ENCODE data around the gene MBD4.
A peak's percentile ranks its signal among the peaks of the same experiment; 100 is the strongest.

MBD4 gene

GRCh38 chr3:129404610-129405009 is 35.1 kb downstream of the MBD4 start:
- H3K9me3 ChIP-seq (ENCODE audit: control extremely low read depth in 1 of 5, control insufficient read depth in 4 of 5, insufficient read depth in 2 of 5, low read depth in 1 of 5, low read length in 4 of 5): no peaks in the 10 kb centered on the region
- no peak overlapping the region for H3K4me3 ChIP-seq (ENCODE audit: control insufficient read depth in 1 of 7, extremely low read depth in 1 of 7, insufficient read depth in 4 of 7, low read depth in 2 of 7, low read length in 6 of 7)
- H3K27me3 ChIP-seq (replicated peaks in 2 of 5; ENCODE audit: control insufficient read depth in 4 of 5, insufficient read depth in 5 of 5, low read length in 4 of 5): no peaks in the 10 kb centered on the region
- POLR2A ChIA-PET: no interaction called here
- no peaks in the 10 kb centered on the region for H3K36me3 ChIP-seq (ENCODE audit: control insufficient read depth in 4 of 4, insufficient read depth in 4 of 4, low read length in 3 of 4)
- CTCF ChIA-PET: interaction anchor here (1.2 to 1.3 kb wide), 2 partner anchors 16 to 18 kb away, joined by 3 read pairs; no protein-coding TSS in a partner anchor
- WGBS (ENCODE audit: insufficient coverage): 90% methylated on average over 4 of the region's 5 CpGs
- H3K4me1 ChIP-seq (ENCODE audit: control extremely low read depth in 1 of 4, control insufficient read depth in 4 of 4, insufficient read depth in 4 of 4, low read length in 3 of 4): peaks cover 0 to 3% (median 0%) of the 10 kb centered on the region in 4 experiments
- DNase-seq: no peak
- no peak overlapping the region for H3K27ac ChIP-seq (ENCODE audit: insufficient read depth in 1 of 2, low read depth in 1 of 2, low read length in 2 of 2, poor library complexity in 1 of 2, severe bottlenecking in 2 of 2)

- no peak overlapping the region for H3K27ac ChIP-seq (ENCODE audit: insufficient read depth in 1 of 2, low read depth in 1 of 2, low read length in 2 of 2, poor library complexity in 1 of 2, severe bottlenecking in 2 of 2)
- WGBS (ENCODE audit: insufficient coverage): 100% methylated on average over 5 of the region's 8 CpGs
- peaks cover 0 to 3% (median 0%) of the 10 kb centered on the region in 4 experiments for H3K4me1 ChIP-seq (ENCODE audit: control extremely low read depth in 1 of 4, control insufficient read depth in 4 of 4, insufficient read depth in 4 of 4, low read length in 3 of 4)
- H3K9me3 ChIP-seq (ENCODE audit: control extremely low read depth in 1 of 5, control insufficient read depth in 4 of 5, insufficient read depth in 2 of 5, low read depth in 1 of 5, low read length in 4 of 5): no peaks in the 10 kb centered on the region
- CTCF ChIA-PET: interaction anchor here (1.3 kb wide), 1 partner anchor 16 kb away, joined by 3 read pairs; no protein-coding TSS in a partner anchor
- no peaks in the 10 kb centered on the region for H3K36me3 ChIP-seq (ENCODE audit: control insufficient read depth in 4 of 4, insufficient read depth in 4 of 4, low read length in 3 of 4)
- POLR2A ChIA-PET: no interaction called here
- DNase-seq: no peak
- H3K27me3 ChIP-seq (replicated peaks in 2 of 5; ENCODE audit: control insufficient read depth in 4 of 5, insufficient read depth in 5 of 5, low read length in 4 of 5): no peaks in the 10 kb centered on the region
- H3K4me3 ChIP-seq (ENCODE audit: control insufficient read depth in 1 of 7, extremely low read depth in 1 of 7, insufficient read depth in 4 of 7, low read depth in 2 of 7, low read length in 6 of 7): no peak overlapping the region
These were observed 35.6 kb downstream of the MBD4 start for GRCh38 chr3:129404130-129404529.

DNA sequence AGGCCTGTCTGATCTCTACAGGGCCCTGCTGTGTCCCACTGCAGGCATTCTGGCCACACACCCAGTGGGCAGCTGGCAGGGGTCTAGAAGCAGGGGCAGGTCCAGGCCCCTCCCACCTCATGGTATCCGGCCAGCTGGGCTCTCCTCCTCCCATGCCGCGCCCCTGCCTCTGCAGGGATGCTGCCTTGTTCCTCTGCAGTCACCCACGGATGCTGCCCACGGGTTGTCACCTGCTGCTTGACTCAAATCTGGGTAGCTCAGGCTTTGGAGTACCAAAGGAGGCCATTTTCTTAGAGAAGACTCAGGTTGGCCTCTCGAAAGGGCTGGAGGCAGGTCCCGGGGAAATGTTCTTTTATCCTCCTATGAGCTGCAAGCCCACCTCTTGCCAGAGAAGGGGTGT is 36.3 kb downstream of the MBD4 start:
- peaks cover 0 to 7% (median 1%) of the 10 kb centered on the region in 4 experiments for H3K4me1 ChIP-seq (ENCODE audit: control extremely low read depth in 1 of 4, control insufficient read depth in 4 of 4, insufficient read depth in 4 of 4, low read length in 3 of 4)

DNA sequence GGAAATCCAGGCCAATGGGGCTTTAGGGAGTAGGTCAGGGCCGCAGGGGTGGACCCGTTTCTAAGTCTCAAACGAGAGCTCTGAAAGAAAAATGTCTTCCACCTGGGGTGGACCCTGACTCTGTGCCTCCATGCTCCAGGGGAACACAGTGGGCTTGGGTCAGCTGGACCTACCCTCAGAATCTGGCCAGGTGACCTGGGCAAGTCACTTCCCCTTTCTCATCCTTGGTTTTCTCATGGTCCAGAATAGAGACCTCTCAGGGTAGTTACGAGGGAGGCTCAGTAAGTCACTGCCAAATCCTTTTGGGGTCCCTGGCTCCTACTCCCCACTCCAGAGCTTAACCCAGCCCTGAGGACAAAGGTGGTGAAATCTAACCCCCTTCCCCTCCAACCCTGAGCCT is 37.1 kb downstream of the MBD4 start:
- no peak for DNase-seq
- CTCF ChIA-PET: interaction anchor here (1.0 to 1.7 kb wide), 4 partner anchors 10 to 19 kb away, joined by 3 to 4 read pairs (median 4); no protein-coding TSS in a partner anchor
- Histone ChIP-seq H3K27me3 (replicated peaks in 2 of 5; ENCODE audit: control insufficient read depth in 4 of 5, insufficient read depth in 5 of 5, low read length in 4 of 5) (no peaks in the 10 kb centered on the region), H3K36me3 (ENCODE audit: control insufficient read depth in 4 of 4, insufficient read depth in 4 of 4, low read length in 3 of 4) (peaks cover 0 to 1% (median 0%) of the 10 kb centered on the region in 4 experiments), H3K4me1 (ENCODE audit: control extremely low read depth in 1 of 4, control insufficient read depth in 4 of 4, insufficient read depth in 4 of 4, low read length in 3 of 4) (peaks cover 0 to 16% (median 8%) of the 10 kb centered on the region in 4 experiments), H3K4me3 (ENCODE audit: control insufficient read depth in 1 of 7, extremely low read depth in 1 of 7, insufficient read depth in 4 of 7, low read depth in 2 of 7, low read length in 6 of 7) (no peak overlapping the region), H3K9me3 (ENCODE audit: control extremely low read depth in 1 of 5, control insufficient read depth in 4 of 5, insufficient read depth in 2 of 5, low read depth in 1 of 5, low read length in 4 of 5) (no peaks in the 10 kb centered on the region), H3K27ac (ENCODE audit: insufficient read depth in 1 of 2, low read depth in 1 of 2, low read length in 2 of 2, poor library complexity in 1 of 2, severe bottlenecking in 2 of 2) (no peak overlapping the region)
- 100% methylated on average over 3 of the region's 4 CpGs for WGBS (ENCODE audit: insufficient coverage)
- POLR2A ChIA-PET: no interaction called here

More for the DNA sequence above, 36.3 kb downstream of the MBD4 start:
- POLR2A ChIA-PET: no interaction called here
- DNase-seq: no peak
- CTCF ChIA-PET: interaction anchor here (1.0 to 1.7 kb wide), 2 partner anchors 17 to 20 kb away, joined by 3 to 4 read pairs; no protein-coding TSS in a partner anchor
- H3K36me3 ChIP-seq (ENCODE audit: control insufficient read depth in 4 of 4, insufficient read depth in 4 of 4, low read length in 3 of 4): no peaks in the 10 kb centered on the region
- no peak overlapping the region for H3K27ac ChIP-seq (ENCODE audit: insufficient read depth in 1 of 2, low read depth in 1 of 2, low read length in 2 of 2, poor library complexity in 1 of 2, severe bottlenecking in 2 of 2)
- H3K4me3 ChIP-seq (ENCODE audit: control insufficient read depth in 1 of 7, extremely low read depth in 1 of 7, insufficient read depth in 4 of 7, low read depth in 2 of 7, low read length in 6 of 7): no peak overlapping the region
- no peaks in the 10 kb centered on the region for H3K27me3 ChIP-seq (replicated peaks in 2 of 5; ENCODE audit: control insufficient read depth in 4 of 5, insufficient read depth in 5 of 5, low read length in 4 of 5)
- no peaks in the 10 kb centered on the region for H3K9me3 ChIP-seq (ENCODE audit: control extremely low read depth in 1 of 5, control insufficient read depth in 4 of 5, insufficient read depth in 2 of 5, low read depth in 1 of 5, low read length in 4 of 5)
- 96% methylated on average over 7 of the region's 7 CpGs for WGBS (ENCODE audit: insufficient coverage)

- POLR2A ChIA-PET: no interaction called here
- no peak for DNase-seq
- no peak overlapping the region for H3K27ac ChIP-seq (ENCODE audit: insufficient read depth in 1 of 2, low read depth in 1 of 2, low read length in 2 of 2, poor library complexity in 1 of 2, severe bottlenecking in 2 of 2)
- H3K36me3 ChIP-seq (ENCODE audit: control insufficient read depth in 4 of 4, insufficient read depth in 4 of 4, low read length in 3 of 4): peaks cover 0 to 5% (median 0%) of the 10 kb centered on the region in 4 experiments
- 94% methylated on average over 5 of the region's 7 CpGs for WGBS (ENCODE audit: insufficient coverage)
- H3K4me3 ChIP-seq (ENCODE audit: control insufficient read depth in 1 of 7, extremely low read depth in 1 of 7, insufficient read depth in 4 of 7, low read depth in 2 of 7, low read length in 6 of 7): no peak overlapping the region
- H3K4me1 ChIP-seq (ENCODE audit: control extremely low read depth in 1 of 4, control insufficient read depth in 4 of 4, insufficient read depth in 4 of 4, low read length in 3 of 4): peaks cover 0 to 16% (median 9%) of the 10 kb centered on the region in 4 experiments
- no peaks in the 10 kb centered on the region for H3K27me3 ChIP-seq (replicated peaks in 2 of 5; ENCODE audit: control insufficient read depth in 4 of 5, insufficient read depth in 5 of 5, low read length in 4 of 5)
- CTCF ChIA-PET: interaction anchor here (1.0 to 1.7 kb wide), 4 partner anchors 10 to 19 kb away, joined by 3 to 4 read pairs (median 4); no protein-coding TSS in a partner anchor
- H3K9me3 ChIP-seq (ENCODE audit: control extremely low read depth in 1 of 5, control insufficient read depth in 4 of 5, insufficient read depth in 2 of 5, low read depth in 1 of 5, low read length in 4 of 5): no peaks in the 10 kb centered on the region
These were observed 37.5 kb downstream of the MBD4 start for GRCh38 chr3:129402210-129402609.

GRCh38 chr3:129399895-129400357 is 39.8 kb downstream of the MBD4 start:
- POLR2A ChIA-PET: no interaction called here
- H3K27me3 ChIP-seq (replicated peaks in 2 of 5; ENCODE audit: control insufficient read depth in 4 of 5, insufficient read depth in 5 of 5, low read length in 4 of 5): no peaks in the 10 kb centered on the region
- peak overlapping the region in 6 of 7 experiments; percentile 80 to 98 (median 91) for H3K4me3 ChIP-seq (ENCODE audit: control insufficient read depth in 1 of 7, extremely low read depth in 1 of 7, insufficient read depth in 4 of 7, low read depth in 2 of 7, low read length in 6 of 7)
- WGBS (ENCODE audit: insufficient coverage): 87% methylated on average over 4 of the region's 8 CpGs
- H3K36me3 ChIP-seq (ENCODE audit: control insufficient read depth in 4 of 4, insufficient read depth in 4 of 4, low read length in 3 of 4): peaks cover 4 to 26% (median 15%) of the 10 kb centered on the region in 4 experiments
- H3K27ac ChIP-seq (ENCODE audit: insufficient read depth in 1 of 2, low read depth in 1 of 2, low read length in 2 of 2, poor library complexity in 1 of 2, severe bottlenecking in 2 of 2): peak overlapping the region; percentile 95 to 98
- H3K4me1 ChIP-seq (ENCODE audit: control extremely low read depth in 1 of 4, control insufficient read depth in 4 of 4, insufficient read depth in 4 of 4, low read length in 3 of 4): peaks cover 0 to 16% (median 9%) of the 10 kb centered on the region in 4 experiments
- DNase-seq: no peak
- no peaks in the 10 kb centered on the region for H3K9me3 ChIP-seq (ENCODE audit: control extremely low read depth in 1 of 5, control insufficient read depth in 4 of 5, insufficient read depth in 2 of 5, low read depth in 1 of 5, low read length in 4 of 5)
- CTCF ChIA-PET: interaction anchor here (0.8 to 1.4 kb wide), 9 partner anchors 8 to 33 kb away, joined by 3 to 6 read pairs (median 3); no protein-coding TSS in a partner anchor

DNA sequence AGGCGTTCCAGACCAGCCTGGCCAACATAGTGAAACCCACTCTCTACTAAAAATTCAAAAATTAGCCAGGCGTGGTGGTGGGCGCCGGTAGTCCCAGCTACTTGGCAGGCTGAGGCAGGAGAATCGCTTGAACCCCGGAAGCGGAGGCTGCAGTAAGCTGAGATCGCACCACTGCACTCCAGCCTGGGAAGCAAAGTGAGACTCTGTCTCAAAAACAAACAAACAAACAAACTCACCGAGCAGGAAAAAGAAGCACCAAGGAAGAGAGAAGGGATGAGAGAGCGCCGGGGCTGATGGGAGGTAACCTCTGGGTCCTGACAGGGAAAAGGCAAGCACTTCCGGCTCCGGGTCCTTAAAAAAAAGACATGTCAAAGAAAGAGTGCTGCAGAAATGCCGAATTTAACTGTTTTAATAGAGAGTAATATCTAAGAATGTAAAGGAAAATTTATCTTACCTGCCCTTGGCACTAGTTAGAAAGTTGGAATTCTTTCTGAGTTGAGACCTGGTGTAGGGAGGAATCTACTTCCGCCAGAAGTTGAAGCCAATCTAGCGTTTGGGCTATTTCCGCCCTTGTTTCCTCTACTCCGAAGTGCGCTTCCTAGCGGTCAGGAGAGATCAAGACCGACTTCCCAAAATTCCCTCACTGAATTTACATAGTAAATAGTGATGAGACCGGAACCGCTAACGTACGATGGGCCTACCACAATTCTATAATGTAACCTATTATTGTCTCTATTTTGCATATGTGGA is 40.4 kb downstream of the MBD4 start:
- peak overlapping the region; percentile 95 to 98 for H3K27ac ChIP-seq (ENCODE audit: insufficient read depth in 1 of 2, low read depth in 1 of 2, low read length in 2 of 2, poor library complexity in 1 of 2, severe bottlenecking in 2 of 2)
- H3K4me3 ChIP-seq (ENCODE audit: control insufficient read depth in 1 of 7, extremely low read depth in 1 of 7, insufficient read depth in 4 of 7, low read depth in 2 of 7, low read length in 6 of 7): peak overlapping the region; percentile 80 to 98 (median 91)
- ChIA-PET POLR2A (no interaction called here), CTCF (interaction anchor here (1.0 to 1.7 kb wide), 8 partner anchors 9 to 22 kb away, joined by 3 to 7 read pairs (median 3); no protein-coding TSS in a partner anchor)
- H3K27me3 ChIP-seq (replicated peaks in 2 of 5; ENCODE audit: control insufficient read depth in 4 of 5, insufficient read depth in 5 of 5, low read length in 4 of 5): no peaks in the 10 kb centered on the region
- WGBS (ENCODE audit: insufficient coverage): 0% methylated on average over 12 of the region's 25 CpGs
- no peaks in the 10 kb centered on the region for H3K9me3 ChIP-seq (ENCODE audit: control extremely low read depth in 1 of 5, control insufficient read depth in 4 of 5, insufficient read depth in 2 of 5, low read depth in 1 of 5, low read length in 4 of 5)
- DNase-seq: peak; percentile 92 to 96 (median 94)
- H3K36me3 ChIP-seq (ENCODE audit: control insufficient read depth in 4 of 4, insufficient read depth in 4 of 4, low read length in 3 of 4): peaks cover 4 to 32% (median 17%) of the 10 kb centered on the region in 4 experiments
- peaks cover 0 to 16% (median 9%) of the 10 kb centered on the region in 4 experiments for H3K4me1 ChIP-seq (ENCODE audit: control extremely low read depth in 1 of 4, control insufficient read depth in 4 of 4, insufficient read depth in 4 of 4, low read length in 3 of 4)
